A204.1 (cell line): Measurements from ENCODE around the gene MEG3.
"Not testable (repeated sequence)": the region's sequence is repeated elsewhere in the genome, so short reads cannot be mapped to it uniquely, and the experiment has no call there.

Source experiments
- FAIRE-seq: peaks from 2 replicates; lab custom pipeline; 2012; peaks lifted over from hg19 to GRCh38; lab: Jason Lieb, UNC

The MEG3 gene

GRCh38 chr14:100788942-100789341, 37.0 kb upstream of the MEG3 start:
- no peak for FAIRE-seq

DNA sequence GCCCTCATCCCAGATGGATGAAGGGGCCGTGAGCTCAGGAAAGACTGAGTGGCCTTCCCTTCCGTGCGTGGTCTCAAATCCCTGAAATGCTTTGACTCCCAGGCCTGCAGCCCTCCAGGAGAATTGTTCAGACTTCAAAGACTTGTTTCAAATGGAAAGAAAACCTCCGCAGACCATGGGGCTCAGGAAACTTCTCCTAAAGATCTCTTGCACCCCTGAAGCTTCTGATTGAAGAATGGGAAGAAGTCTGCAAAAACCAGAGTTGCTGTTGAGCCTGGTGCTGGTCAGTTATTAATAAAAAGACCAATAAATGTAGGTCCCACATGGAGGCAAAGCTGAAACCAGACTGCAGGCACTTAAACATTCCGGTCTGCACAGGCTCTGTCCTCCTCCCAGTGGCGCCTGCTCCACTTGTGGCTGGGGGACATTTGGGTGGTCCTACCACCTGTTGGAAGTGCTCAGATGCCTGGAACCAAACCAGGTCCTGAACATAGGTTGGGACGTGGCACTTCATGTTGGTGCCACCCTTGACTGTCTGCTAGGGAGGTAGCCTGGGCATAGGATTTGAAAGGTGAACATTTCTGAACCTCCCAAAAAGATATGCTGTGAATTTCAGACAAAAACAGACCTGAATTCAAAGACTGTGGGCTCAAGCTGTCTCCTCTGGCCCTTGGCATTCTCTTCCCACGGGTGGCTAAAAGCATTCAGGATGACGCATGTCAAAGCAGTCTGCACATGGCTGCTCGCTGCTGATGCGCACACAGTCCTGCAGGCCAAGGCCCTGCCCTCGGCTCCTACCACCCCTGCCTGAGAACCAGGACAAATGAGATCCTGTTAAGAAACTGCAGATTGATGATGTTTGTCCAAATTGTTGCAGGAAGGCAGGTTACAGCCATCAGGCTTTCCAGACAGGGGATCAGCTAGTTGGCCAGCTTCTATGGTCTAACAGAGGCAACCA, 36.2 kb upstream of the MEG3 start:
- FAIRE-seq, result no peak

DNA sequence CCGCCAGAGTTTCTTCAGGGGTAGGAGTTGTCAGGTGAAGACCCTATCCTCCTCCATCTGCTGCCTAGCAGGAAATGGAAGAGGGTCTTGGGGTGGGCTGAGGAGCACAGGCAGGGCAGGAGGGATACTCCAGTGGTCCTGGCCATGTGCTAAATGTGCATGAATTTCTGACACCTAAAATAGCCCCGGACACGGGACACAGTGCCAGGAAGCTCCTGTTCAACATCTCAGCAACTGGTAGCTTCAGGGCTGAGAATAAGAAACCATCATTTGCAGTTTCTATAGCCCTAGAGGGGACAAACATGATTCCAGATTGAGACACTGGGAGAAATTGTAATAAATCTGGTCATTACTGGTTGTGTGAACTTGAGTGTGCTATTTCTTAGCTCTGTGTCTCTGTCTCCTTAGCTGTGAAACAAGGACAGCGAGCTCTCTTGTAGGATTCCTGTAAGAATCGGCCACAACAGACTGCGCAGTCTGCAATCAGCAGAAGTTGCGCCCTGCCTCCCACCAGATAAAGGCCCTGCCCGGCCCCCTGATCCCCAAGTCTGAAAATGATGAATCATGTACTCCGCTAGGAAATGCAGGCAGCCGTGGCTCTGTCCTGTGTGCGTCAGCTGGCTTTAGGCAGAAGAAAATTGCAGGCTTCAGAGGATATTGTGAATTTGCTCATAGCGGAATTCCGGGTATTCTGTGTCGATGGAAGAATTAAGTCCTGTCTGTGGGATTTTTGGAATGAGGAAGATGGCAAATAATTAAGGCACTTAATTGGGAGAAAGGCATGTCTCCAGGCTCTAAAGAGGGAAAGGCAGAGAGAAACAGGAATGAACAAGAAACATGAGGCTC, 35.2 kb upstream of the MEG3 start:
- FAIRE-seq, result no peak

GRCh38 chr14:100791348-100791735, 34.6 kb upstream of the MEG3 start:
- no peak for FAIRE-seq

- FAIRE-seq, result no peak
Measured at GRCh38 chr14:100791995-100792394, 33.9 kb upstream of the MEG3 start.

- FAIRE-seq, result no peak
Measured at GRCh38 chr14:100796946-100797345, 29.0 kb upstream of the MEG3 start.

DNA sequence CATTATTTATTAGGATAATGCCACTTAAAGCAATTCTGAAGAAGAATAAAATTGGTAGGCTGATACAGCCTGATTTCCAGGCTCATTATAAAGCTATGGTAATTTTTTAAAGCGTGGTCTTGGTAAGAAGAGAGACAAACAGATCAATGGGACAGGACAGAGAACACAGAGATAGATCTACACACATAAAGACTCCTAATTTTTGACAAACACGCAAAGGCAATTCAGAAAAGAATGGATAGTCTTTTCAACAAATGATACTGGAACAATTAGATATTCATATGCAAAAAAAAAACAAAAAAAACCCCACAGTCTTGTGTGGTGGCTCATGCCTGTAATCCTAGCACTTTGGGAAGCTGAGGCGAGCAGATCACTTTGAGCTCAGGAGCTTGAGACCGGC, 25.9 kb upstream of the MEG3 start:
- FAIRE-seq, result no peak

DNA sequence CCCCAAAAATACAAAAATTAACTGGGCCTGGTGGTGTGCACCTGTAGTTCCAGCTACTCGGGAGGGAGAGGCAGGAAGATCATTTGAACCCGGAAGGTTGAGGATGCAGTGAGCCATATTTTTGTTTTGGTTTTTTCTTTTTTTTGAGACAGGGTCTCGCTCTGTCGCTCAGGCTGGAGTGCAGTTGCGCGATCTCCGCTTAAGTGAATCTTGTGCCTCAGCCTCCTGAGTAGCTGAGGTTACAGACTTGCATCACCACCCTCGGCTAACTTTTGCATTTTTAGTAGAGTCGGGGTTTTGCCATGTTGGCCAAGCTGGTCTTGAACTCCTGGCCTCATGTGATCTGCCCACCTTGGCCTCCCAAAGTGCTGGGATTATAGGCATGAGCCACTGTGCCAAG, 24.5 kb upstream of the MEG3 start:
- FAIRE-seq, result not testable (repeated sequence)

GRCh38 chr14:100802179-100802578, 23.7 kb upstream of the MEG3 start:
- FAIRE-seq, result no peak

GRCh38 chr14:100802766-100803165, 23.2 kb upstream of the MEG3 start:
- no peak for FAIRE-seq

- FAIRE-seq, result no peak
Measured at GRCh38 chr14:100803226-100803625, 22.7 kb upstream of the MEG3 start.

- no peak for FAIRE-seq
Measured at GRCh38 chr14:100803676-100804075, 22.2 kb upstream of the MEG3 start.

GRCh38 chr14:100804138-100804537, 21.8 kb upstream of the MEG3 start:
- FAIRE-seq, result no peak

DNA sequence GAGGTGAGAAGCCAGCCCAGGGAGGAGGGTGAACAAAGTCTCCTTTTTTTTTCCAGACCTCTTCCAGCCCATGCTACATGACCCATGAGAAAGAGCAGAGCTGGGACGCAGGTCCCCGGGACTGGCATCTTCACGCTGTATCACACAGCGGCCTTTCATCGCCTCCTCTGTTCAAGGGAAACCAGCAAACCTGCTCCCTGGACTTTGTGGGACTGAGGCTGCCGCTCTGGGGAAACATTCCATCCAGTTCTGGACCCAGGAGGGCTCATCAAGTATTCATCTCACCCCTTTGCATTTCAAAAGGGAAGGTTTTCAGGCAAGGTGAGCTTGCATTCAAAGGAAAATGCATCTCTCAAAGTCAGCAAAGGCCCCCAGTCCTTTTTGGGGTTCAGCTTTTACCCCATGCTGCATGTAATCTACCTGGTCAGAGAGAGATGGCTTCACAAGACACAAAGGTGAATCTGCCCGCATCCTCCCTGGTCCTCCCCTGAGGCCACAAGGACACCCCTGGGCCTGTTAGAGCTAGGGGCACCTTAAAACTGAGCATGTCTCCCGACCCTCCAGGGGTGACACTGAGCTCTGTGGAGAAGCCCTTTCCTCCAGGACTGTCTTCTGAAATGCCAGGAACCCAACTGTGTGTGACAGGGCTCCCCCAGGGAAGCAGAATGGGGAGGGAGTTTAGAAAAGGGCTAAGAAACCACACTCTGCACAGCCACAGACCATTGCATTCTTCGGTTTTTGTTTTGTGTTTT, 21.2 kb upstream of the MEG3 start:
- FAIRE-seq, result no peak

GRCh38 chr14:100806386-100806785, 19.5 kb upstream of the MEG3 start:
- FAIRE-seq, result no peak

GRCh38 chr14:100807496-100807895, 18.4 kb upstream of the MEG3 start:
- no peak for FAIRE-seq

- FAIRE-seq, result no peak
Measured at GRCh38 chr14:100807979-100808734, 17.8 kb upstream of the MEG3 start.

DNA sequence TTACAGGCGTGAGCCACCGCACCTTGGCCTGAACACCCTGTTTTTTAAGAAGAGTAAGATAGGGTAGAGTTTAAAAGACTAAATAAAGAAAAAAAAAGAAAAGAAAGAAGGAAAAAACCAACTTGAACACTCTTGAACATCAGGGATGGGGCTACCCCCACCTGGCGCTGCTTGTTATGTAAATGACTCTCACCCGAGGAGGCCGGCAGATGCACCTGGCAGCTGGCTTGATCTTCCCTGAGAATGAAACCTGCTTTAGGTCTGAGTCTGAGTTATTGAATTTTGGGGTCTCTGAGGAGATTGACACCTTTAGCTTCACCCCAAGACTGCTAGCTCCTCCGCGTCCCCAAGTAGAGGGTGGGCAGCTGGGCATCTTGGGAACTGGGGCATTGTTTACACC, 15.5 kb upstream of the MEG3 start:
- FAIRE-seq, result no peak

GRCh38 chr14:100810861-100811461, 15.0 kb upstream of the MEG3 start:
- no peak for FAIRE-seq

GRCh38 chr14:100813291-100813690, 12.6 kb upstream of the MEG3 start:
- FAIRE-seq, result no peak
